IMR-90 (cell line): ENCODE measurements around the gene CCNQ. TPM values are rescaled to one million over a fixed set of nuclear protein-coding genes. Genes with fewer than 3 reads are reported as not detected.

ENCODE experiments used
- ATAC-seq: fragments of 200-7000 bp; cut with Tn5 transposase; 2 replicates; pipeline ENCODE4 v1.9.1; 2020; ENCODE audit warnings: low read depth, mild to moderate bottlenecking, moderate library complexity
- BruUV-seq: library from RNA; stranded (reverse); fragments of 400-500 nt; replicated peaks from 2 replicates; lab custom pipeline; 2021; lab: Mats Ljungman, UMichigan
- CTCF ChIA-PET: fragments of 300-600 bp; formaldehyde crosslinking; extraction: SDS; loops from one replicate; lab custom pipeline; 2021; ENCODE audit warnings: antibody characterized with exemption; lab: Yijun Ruan, JAX
- POLR2A ChIA-PET: fragments of 300-600 bp; sonication (Branson Sonifier 250); formaldehyde crosslinking; loops from one replicate; lab custom pipeline; 2022; ENCODE audit warnings: antibody characterized with exemption; ENCODE audit not compliant: unreplicated experiment; lab: Charles Lee
- DNase-seq: peaks from one replicate; pipeline ENCODE4 v3.0.0; 2013
- H2AFZ ChIP-seq: replicated peaks from 2 replicates; pipeline ENCODE3; 2013; ENCODE audit warnings: low read length, mild to moderate bottlenecking; ENCODE audit not compliant: poor library complexity
- H2AK5ac ChIP-seq: 2 replicates; pipeline ENCODE4 v1.6.1; 2013; ENCODE audit warnings: low read depth, low read length, inconsistent platforms
- H2AK9ac ChIP-seq: replicated peaks from 2 replicates; pipeline ENCODE3; 2013; ENCODE audit warnings: mild to moderate bottlenecking, low read depth, low read length, moderate library complexity; ENCODE audit not compliant: poor library complexity
- H2BK120ac ChIP-seq: 2 replicates; pipeline ENCODE4 v1.6.1; 2013; ENCODE audit warnings: low read depth, low read length, inconsistent platforms
- H2BK15ac ChIP-seq: 3 replicates; pipeline ENCODE4 v1.6.1; 2013; ENCODE audit warnings: low read depth, low read length, inconsistent platforms
- H2BK20ac ChIP-seq: 2 replicates; pipeline ENCODE4 v1.6.1; 2013; ENCODE audit warnings: low read depth, mild to moderate bottlenecking, inconsistent platforms, low read length, moderate library complexity
- H2BK5ac ChIP-seq: 2 replicates; pipeline ENCODE4 v1.6.1; 2013; ENCODE audit warnings: mild to moderate bottlenecking, low read depth, low read length, inconsistent platforms; ENCODE audit not compliant: poor library complexity, severe bottlenecking
- H3K14ac ChIP-seq: replicated peaks from 2 replicates; pipeline ENCODE4 v1.6.1; 2013; ENCODE audit warnings: low read depth, low read length, inconsistent platforms
- H3K18ac ChIP-seq: 2 replicates; pipeline ENCODE4 v1.6.1; 2013; ENCODE audit warnings: low read depth, low read length, control low read depth
- H3K23ac ChIP-seq: 2 replicates; pipeline ENCODE4 v1.6.1; 2013; ENCODE audit warnings: low read depth, low read length, inconsistent platforms
- H3K27ac ChIP-seq: 2 replicates; pipeline ENCODE4 v1.5.1; 2013; ENCODE audit warnings: mild to moderate bottlenecking, control low read depth, low read length; ENCODE audit not compliant: insufficient read depth
- H3K27me3 ChIP-seq: 2 replicates; pipeline ENCODE4 v1.6.1; 2013; ENCODE audit warnings: low read length; ENCODE audit not compliant: control insufficient read depth, insufficient read depth
- H3K36me3 ChIP-seq: 2 replicates; pipeline ENCODE4 v1.6.1; 2013; ENCODE audit warnings: low read length, mixed read lengths; ENCODE audit not compliant: control insufficient read depth, insufficient read depth
- H3K4ac ChIP-seq: 2 replicates; pipeline ENCODE4 v1.6.1; 2013; ENCODE audit warnings: low read depth, low read length, inconsistent platforms
- H3K4me1 ChIP-seq: 2 replicates; pipeline ENCODE4 v1.6.1; 2013; ENCODE audit warnings: low read length, mixed read lengths; ENCODE audit not compliant: control insufficient read depth, insufficient read depth
- H3K4me2 ChIP-seq: 2 replicates; pipeline ENCODE4 v1.6.1; 2013; ENCODE audit warnings: low read depth, mild to moderate bottlenecking, control low read depth, low read length, moderate library complexity
- H3K4me3 ChIP-seq: 2 replicates; pipeline ENCODE4 v1.5.1; 2013; ENCODE audit warnings: low read depth, mild to moderate bottlenecking, control low read depth, low read length, moderate library complexity; ENCODE audit not compliant: insufficient read depth
- H3K56ac ChIP-seq: 2 replicates; pipeline ENCODE4 v1.6.1; 2013; ENCODE audit warnings: low read length, inconsistent platforms; ENCODE audit not compliant: insufficient read depth; ENCODE audit errors: extremely low read depth
- H3K79me1 ChIP-seq, 2 experiments: 2 replicates each; pipeline ENCODE4 v1.6.1; 2013; ENCODE audit warnings: low read length in 2 of 2, inconsistent platforms in 1 of 2, low read depth in 1 of 2
- H3K9ac ChIP-seq: 2 replicates; pipeline ENCODE4 v1.6.1; 2013; ENCODE audit warnings: low read depth, low read length, control low read depth
- H3K9me1 ChIP-seq: 2 replicates; pipeline ENCODE4 v1.6.1; 2013; ENCODE audit warnings: low read length, inconsistent platforms; ENCODE audit not compliant: insufficient read depth
- H3K9me3 ChIP-seq: 2 replicates; pipeline ENCODE4 v1.6.1; 2013; ENCODE audit warnings: low read length; ENCODE audit not compliant: control insufficient read depth, insufficient read depth
- H4K20me1 ChIP-seq: 2 replicates; pipeline ENCODE4 v1.6.1; 2013; ENCODE audit warnings: low read length, inconsistent platforms; ENCODE audit not compliant: insufficient read depth
- H4K5ac ChIP-seq: 2 replicates; pipeline ENCODE4 v1.6.1; 2013; ENCODE audit warnings: mild to moderate bottlenecking, low read depth, low read length, control low read depth
- H4K8ac ChIP-seq, 2 experiments: 2 replicates each; pipeline ENCODE4 v1.6.1; 2013; ENCODE audit warnings: low read depth in 2 of 2, low read length in 2 of 2, control low read depth in 1 of 2, inconsistent platforms in 1 of 2
- H4K91ac ChIP-seq: 2 replicates; pipeline ENCODE4 v1.6.1; 2013; ENCODE audit warnings: low read depth, low read length, inconsistent platforms; ENCODE audit not compliant: insufficient read depth
- BHLHE40 ChIP-seq: fragments of 150-350 bp; IDR thresholded peaks from 2 replicates; pipeline ENCODE4 v1.6.1; 2016; ENCODE audit warnings: mild to moderate bottlenecking, low read depth, low read length
- CEBPB ChIP-seq: IDR thresholded peaks from 2 replicates; pipeline ENCODE4 v1.6.1; 2012; ENCODE audit warnings: low read depth, low read length, improper control_type of control experiment
- CHD1 ChIP-seq: IDR thresholded peaks from 2 replicates; pipeline ENCODE4 v1.6.1; 2012; ENCODE audit warnings: low read depth, low read length, improper control_type of control experiment
- CTCF ChIP-seq: conservative IDR thresholded peaks from 2 replicates; pipeline ENCODE4 v1.5.1; 2012; ENCODE audit warnings: mild to moderate bottlenecking, low read depth, low read length, improper control_type of control experiment
- MAFK ChIP-seq: IDR thresholded peaks from 2 replicates; pipeline ENCODE4 v1.6.1; 2012; ENCODE audit warnings: low read depth, low read length, improper control_type of control experiment
- MAZ ChIP-seq: IDR thresholded peaks from 2 replicates; pipeline ENCODE4 v1.6.1; 2012; ENCODE audit warnings: low read depth, mild to moderate bottlenecking, low read length, improper control_type of control experiment, moderate library complexity, borderline replicate concordance
- MXI1 ChIP-seq: IDR thresholded peaks from 2 replicates; pipeline ENCODE4 v1.6.1; 2012; ENCODE audit warnings: low read depth, mild to moderate bottlenecking, low read length, moderate library complexity, borderline replicate concordance
- NFE2L2 ChIP-seq: fragments of 150-350 bp; IDR thresholded peaks from 2 replicates; pipeline ENCODE4 v1.6.1; 2016; ENCODE audit warnings: low read depth, mild to moderate bottlenecking, low read length
- POLR2A ChIP-seq: IDR thresholded peaks from 2 replicates; pipeline ENCODE4 v1.6.1; 2012; ENCODE audit warnings: mild to moderate bottlenecking, low read depth, low read length
- RAD21 ChIP-seq: IDR thresholded peaks from 2 replicates; pipeline ENCODE4 v1.6.1; 2012; ENCODE audit warnings: low read length, improper control_type of control experiment
- RCOR1 ChIP-seq: IDR thresholded peaks from 2 replicates; pipeline ENCODE4 v1.6.1; 2012; ENCODE audit warnings: mild to moderate bottlenecking, low read length, improper control_type of control experiment; ENCODE audit not compliant: insufficient replicate concordance
- RFX5 ChIP-seq: IDR thresholded peaks from 2 replicates; pipeline ENCODE4 v1.8.0; 2012; ENCODE audit warnings: low read depth, mild to moderate bottlenecking, low read length, moderate library complexity
- SMC3 ChIP-seq: fragments of 150-350 bp; IDR thresholded peaks from 2 replicates; pipeline ENCODE4 v1.6.1; 2016; ENCODE audit warnings: low read depth, mild to moderate bottlenecking, antibody characterized with exemption, low read length, moderate library complexity
- WGBS, 2 experiments: methylation state at CpG; one replicate each; pipeline versions ENCODE4 v1.1.5 to v1.1.7; 2013; ENCODE audit warnings: missing lambda C conversion rate in 2 of 2; ENCODE audit not compliant: insufficient read length in 1 of 2; ENCODE audit errors: extremely low coverage in 2 of 2; 5-methylcytosine and 5-hydroxymethylcytosine counted together
- dilution Hi-C: fragments of 300-500 bp; cut with HindIII; formaldehyde crosslinking; loops from one replicate; pipeline ENCODE4 v1.14.3; 2018; ENCODE audit warnings: low sequenced_read_pairs; ENCODE audit not compliant: unreplicated experiment
- in situ Hi-C: fragments of 300-500 bp; cut with MboI; formaldehyde crosslinking; loops from 3 replicates; pipeline ENCODE4 v1.14.3; 2019; ENCODE audit warnings: low sequenced_read_pairs, inconsistent platforms, mixed read lengths
- intact Hi-C: fragments of 100-400 bp; cut with micrococcal nuclease; formaldehyde crosslinking; loops from 2 replicates; pipeline ENCODE4 v1.10.0; 2022
- polyA plus RNA-seq, 3 experiments: library from polyadenylated mRNA; depleted of rRNA; stranded (reverse); fragments of >200 nt; gene quantifications; 2 replicates each; pipeline ENCODE4 v1.2.3, GENCODE V29; 2012; ENCODE audit warnings: low replicate concordance in 1 of 3
- total RNA-seq: library from RNA; depleted of rRNA; stranded (reverse); fragments of >200 nt; gene quantifications from 2 replicates; pipeline ENCODE4 v1.2.3, GENCODE V29; 2012
- TF ChIP-seq, protein P1 (sequence below): fragments of 150-350 bp; IDR thresholded peaks from 2 replicates; pipeline ENCODE4 v1.6.1; 2016; ENCODE audit warnings: low read depth, mild to moderate bottlenecking, low read length, moderate library complexity, borderline replicate concordance
- TF ChIP-seq, protein P2 (sequence below): fragments of 150-350 bp; IDR thresholded peaks from 2 replicates; pipeline ENCODE4 v1.6.1; 2017; ENCODE audit warnings: mild to moderate bottlenecking, antibody characterized with exemption, low read length, low read depth

CCNQ gene
- total and polyA plus RNA-seq, 2 of the 4 experiments (the other 2 are of a cell fraction): 27.6 to 35.2 TPM

DNA sequence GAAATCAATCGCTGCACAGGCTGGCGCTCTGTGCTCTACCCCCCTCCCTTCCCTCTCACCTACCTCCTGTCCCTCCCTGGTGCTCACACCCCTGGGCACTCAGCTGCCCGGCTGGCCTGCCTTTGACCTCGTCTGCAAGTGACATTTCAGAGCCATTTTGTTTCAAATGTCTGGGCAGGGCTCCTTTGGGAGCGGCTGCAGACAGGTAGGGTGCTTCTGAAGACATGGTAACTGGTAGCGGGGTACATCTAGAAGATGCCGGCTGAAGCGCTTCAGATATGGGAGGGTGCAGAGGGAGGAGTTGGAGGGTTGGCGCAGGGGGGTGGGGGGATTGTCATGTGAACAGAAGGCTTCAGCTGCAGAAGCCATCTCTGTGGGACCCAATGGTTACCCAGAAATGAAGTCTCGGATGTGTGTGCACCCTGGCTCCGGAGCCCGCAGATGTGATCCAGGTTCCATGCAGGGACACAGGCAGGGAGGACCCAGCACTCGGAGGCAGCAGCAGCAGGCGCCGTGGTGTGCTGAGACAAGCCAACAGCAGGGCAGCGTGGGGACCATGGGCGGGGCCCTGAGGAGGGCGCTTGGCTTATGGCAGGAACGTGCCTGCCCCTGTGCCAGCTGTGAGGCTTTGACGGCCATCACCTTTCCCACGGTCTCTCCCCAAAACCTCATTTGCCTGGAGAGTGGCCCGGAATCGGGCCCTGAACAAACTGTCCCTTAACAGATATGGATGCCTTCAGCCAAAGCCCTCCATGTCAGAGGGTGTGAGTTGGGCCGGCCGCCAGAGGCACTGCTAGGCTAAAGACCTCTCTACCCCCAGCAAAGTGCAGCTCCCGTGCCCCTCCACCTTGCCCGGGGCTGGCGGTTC, 40.5 kb upstream of the CCNQ start:
- BruUV-seq: no TSS peak
- TF ChIP-seq SMC3: no peak
- no peak for TF ChIP-seq CHD1
- TF ChIP-seq RFX5: no peak
- TF ChIP-seq POLR2A: no peak
- no peak for TF ChIP-seq BHLHE40
- no peak for TF ChIP-seq NFE2L2
- TF ChIP-seq, protein P1, sequence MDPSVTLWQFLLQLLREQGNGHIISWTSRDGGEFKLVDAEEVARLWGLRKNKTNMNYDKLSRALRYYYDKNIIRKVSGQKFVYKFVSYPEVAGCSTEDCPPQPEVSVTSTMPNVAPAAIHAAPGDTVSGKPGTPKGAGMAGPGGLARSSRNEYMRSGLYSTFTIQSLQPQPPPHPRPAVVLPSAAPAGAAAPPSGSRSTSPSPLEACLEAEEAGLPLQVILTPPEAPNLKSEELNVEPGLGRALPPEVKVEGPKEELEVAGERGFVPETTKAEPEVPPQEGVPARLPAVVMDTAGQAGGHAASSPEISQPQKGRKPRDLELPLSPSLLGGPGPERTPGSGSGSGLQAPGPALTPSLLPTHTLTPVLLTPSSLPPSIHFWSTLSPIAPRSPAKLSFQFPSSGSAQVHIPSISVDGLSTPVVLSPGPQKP: no peak
- no peak for TF ChIP-seq CTCF
- TF ChIP-seq RCOR1: no peak
- no peak for TF ChIP-seq MXI1
- no peak for TF ChIP-seq MAFK
- TF ChIP-seq, protein P2, sequence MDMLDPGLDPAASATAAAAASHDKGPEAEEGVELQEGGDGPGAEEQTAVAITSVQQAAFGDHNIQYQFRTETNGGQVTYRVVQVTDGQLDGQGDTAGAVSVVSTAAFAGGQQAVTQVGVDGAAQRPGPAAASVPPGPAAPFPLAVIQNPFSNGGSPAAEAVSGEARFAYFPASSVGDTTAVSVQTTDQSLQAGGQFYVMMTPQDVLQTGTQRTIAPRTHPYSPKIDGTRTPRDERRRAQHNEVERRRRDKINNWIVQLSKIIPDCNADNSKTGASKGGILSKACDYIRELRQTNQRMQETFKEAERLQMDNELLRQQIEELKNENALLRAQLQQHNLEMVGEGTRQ: no peak
- TF ChIP-seq RAD21: no peak
- no peak for TF ChIP-seq MAZ
- no peak for TF ChIP-seq CEBPB

More for the DNA sequence above, 40.5 kb upstream of the CCNQ start:
- Histone ChIP-seq H3K4me2 (no peak overlapping the region), H2BK15ac (no peak overlapping the region), H3K9ac (no peak overlapping the region), H3K9me3 (peaks cover 4% of the 10 kb centered on the region; the same call in 1 of the 2 replicates), H2BK5ac (no peak overlapping the region), H3K4me1 (no peaks in the 10 kb centered on the region), H4K91ac (no peak overlapping the region), H3K36me3 (no peaks in the 10 kb centered on the region), H2AFZ (no peak overlapping the region), H2AK9ac (no peak overlapping the region), H3K27ac (no peak overlapping the region), H3K56ac (no peak overlapping the region), H2BK120ac (no peak overlapping the region), H3K79me1 (no peaks in the 10 kb centered on the region), H2BK20ac (no peak overlapping the region), H4K5ac (no peak overlapping the region), H3K27me3 (peaks cover 42% of the 10 kb centered on the region), H3K18ac (no peak overlapping the region), H3K4me3 (no peak overlapping the region), H4K20me1 (no peaks in the 10 kb centered on the region), H3K14ac (no peak overlapping the region), H3K9me1 (no peaks in the 10 kb centered on the region), H3K4ac (no peak overlapping the region), H3K23ac (no peak overlapping the region), H4K8ac (no peak overlapping the region), H2AK5ac (no peak overlapping the region)
- in situ Hi-C loops (no loop called here), dilution Hi-C loops (no loop called here), intact Hi-C loops (no loop called here)
- ChIA-PET CTCF (no interaction called here), POLR2A (no interaction called here)
- ATAC-seq: no peak
- DNase-seq: no peak
- WGBS, 2 experiments: 73% methylated on average over 14 of the region's 28 CpGs; no CpG with 5 or more reads in 1 of the 2 experiments
